Suppressor macrophage treated with lipopolysaccharide for 4 hours (primary cell): Measurements from ENCODE around the gene PKIG.
"Not testable (repeated sequence)": the region's sequence is repeated elsewhere in the genome, so short reads cannot be mapped to it uniquely, and the experiment has no call there.

Source experiments
- DNase-seq: peaks from one replicate; pipeline ENCODE4 v3.0.0-alpha.2; 2020

Gene PKIG

GRCh38 chr20:44643596-44644229, 61.3 kb downstream of the PKIG start:
- DNase-seq: peak; percentile 95

GRCh38 chr20:44644230-44644617, 61.8 kb downstream of the PKIG start:
- DNase-seq: no peak

DNA sequence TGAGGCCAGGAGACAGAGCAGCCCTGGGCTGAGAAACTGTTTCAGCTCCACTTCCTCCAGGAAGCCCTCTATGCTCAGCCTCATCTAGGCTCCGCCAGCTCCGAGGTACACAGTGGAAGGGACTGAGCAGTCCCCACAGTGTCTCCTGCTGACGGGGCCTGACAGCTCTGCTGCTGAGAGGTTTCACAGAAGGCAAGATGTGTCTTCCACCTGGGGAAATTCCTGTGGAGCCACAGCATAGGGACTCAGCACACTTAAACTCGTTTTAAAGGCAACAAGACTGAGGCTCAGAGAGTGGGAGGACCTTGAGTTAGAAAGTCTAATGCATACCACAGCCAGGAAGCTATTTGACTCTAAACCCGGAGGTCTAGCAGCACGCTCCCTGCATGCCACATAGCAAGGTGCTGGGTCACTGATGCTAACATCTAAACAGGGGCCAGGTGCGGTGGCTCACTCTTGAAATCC, 62.3 kb downstream of the PKIG start:
- DNase-seq: peak; percentile 14

DNA sequence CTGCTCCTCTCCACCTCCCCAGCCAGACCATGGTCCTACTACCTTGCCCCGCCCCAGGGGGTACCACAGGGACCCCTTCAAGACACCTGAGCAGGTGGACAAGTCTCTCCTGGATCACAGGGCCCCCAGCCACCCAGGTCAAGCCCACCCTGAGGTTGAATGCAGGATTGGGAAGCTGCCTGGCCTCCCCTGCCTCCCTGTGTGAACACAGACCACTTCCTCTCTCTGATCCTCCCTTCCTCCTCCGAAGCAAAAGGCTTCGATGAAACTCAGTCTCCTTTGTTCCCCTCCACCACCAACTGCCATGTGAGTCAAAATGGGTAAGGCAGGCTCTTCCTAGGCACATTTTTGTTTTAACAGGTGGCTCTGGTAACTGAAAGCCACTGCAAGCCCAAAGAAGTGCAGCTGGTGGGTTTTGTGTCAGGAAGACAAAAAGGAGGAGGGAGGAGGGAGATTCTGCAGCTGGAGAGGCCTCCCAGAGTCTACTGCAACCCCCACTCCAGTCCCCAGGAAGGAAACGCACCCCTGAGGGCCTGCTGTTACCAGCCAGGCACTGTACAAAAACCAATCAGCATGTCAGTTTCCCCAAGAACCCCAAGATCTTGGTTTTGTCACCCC, 63.8 kb downstream of the PKIG start:
- DNase-seq: peak; percentile 71

GRCh38 chr20:44646641-44647274, 64.4 kb downstream of the PKIG start:
- DNase-seq: peak; percentile 92

- DNase-seq: no peak
These were observed 65.7 kb downstream of the PKIG start for GRCh38 chr20:44648068-44648467.

DNA sequence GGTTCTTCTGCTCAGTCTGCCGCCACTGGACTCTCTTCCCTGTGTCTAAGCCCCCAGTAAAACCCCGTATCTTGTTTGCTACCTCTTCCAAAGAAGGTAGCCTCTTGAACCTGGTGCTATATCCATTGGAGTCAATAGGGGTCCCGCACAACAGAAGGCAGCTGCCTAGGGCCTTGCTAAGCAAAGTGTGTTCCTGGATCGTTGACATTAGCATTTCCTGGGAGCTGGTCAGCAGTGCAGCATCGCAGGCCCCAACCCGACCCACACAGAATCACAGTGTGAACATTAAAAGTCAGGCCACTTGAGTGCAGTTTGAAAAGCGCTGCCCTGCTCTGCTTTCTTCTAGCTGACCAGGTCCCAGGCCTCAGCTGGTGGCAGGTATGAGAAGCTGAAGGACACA, 66.2 kb downstream of the PKIG start:
- no peak for DNase-seq

DNA sequence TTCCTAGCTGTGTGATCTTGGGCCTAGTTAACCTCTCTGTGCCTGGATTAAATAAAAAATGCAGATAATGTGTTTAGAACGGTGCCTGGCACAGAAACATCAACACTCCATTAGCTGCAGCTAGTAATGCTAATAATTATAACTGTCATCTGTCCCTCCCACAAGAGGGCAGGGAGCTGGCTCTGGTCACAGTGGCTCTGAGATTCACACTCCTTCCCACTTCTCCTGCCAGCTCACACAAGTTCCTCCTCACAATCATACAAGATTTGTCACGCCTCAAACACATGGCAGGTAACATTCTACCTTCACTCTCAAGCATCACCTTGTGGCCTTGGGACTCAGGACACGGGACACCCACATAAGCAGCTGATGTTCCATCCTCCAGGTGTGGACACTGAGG, 66.7 kb downstream of the PKIG start:
- peak; percentile 33 for DNase-seq

GRCh38 chr20:44649976-44650375, 67.6 kb downstream of the PKIG start:
- no peak for DNase-seq

DNA sequence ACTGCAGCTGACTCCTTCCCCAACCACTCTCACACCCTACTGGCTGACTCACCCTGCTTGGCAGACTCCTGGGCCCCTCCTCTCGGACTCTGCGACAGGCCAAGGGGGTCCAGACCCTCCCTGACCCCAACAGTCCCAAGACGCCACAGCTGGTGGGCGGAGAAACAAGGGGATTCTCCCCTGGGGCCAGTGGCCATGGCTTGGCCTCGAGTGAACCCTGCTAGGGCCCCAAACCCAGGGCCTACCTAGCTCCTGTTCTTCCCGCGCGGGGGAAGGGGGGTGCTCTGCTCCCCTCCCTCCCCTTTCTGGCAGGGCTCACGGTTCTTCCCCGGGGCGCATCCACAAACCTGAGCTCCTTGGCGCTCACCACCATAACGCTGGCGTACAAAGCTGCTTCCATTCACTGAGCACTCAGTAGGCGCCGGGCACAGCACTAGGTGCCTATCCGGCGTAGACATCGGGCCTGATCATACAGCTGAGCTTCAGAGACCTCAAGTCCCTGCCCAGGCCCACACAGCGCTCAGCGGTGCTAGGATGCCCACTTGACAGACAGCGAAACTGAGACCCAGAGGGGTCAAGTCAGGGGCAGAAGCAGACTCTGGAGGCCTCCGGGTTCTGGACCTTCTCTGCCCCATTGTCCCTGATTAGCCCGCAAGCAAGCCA, 68.5 kb downstream of the PKIG start:
- DNase-seq: peak; percentile 28

- DNase-seq: no peak
These were observed 69.0 kb downstream of the PKIG start for GRCh38 chr20:44651434-44651683.

DNA sequence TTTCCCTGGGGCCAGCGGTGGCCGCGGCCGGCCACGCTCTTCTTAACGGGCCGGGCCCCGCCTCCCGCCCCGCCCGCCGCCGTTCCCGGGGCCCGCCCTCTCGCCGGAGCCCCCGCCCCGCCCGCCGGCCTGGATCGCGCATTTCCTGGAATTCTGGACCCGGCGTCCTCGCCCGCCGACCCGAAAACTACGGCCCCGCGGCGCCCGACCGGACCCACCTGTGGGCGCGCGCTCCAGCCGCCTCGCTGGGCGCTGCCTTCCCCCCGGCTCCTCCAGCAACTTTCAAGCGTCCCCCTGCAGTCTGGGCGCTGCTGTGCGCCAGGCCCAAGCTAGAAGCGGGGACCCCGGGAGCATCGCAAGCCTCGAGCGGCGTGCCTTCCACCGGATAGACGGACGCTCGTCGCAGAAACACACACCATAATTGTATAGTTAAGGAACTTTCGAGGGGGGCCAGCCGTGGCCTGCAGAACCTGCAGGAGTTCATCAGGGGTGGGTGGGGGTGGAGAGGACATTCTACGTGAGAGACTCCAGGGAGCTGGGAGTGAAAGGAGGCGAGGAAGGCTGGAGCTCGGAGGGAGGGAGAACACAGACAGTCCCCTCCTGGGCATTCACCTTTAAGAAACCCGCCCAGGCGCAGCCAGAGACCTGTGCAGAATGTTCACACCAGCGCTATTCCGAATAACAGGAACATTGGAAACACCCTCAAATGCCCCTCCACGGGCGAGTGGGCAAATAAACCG, 69.5 kb downstream of the PKIG start, which contains the start of gene ADA:
ADA (minus strand) TSS at position 16 of the 740 bp plus-strand sequence. CDS start 92 bp downstream, outside the sequence.
- peak; percentile 81 for DNase-seq

DNA sequence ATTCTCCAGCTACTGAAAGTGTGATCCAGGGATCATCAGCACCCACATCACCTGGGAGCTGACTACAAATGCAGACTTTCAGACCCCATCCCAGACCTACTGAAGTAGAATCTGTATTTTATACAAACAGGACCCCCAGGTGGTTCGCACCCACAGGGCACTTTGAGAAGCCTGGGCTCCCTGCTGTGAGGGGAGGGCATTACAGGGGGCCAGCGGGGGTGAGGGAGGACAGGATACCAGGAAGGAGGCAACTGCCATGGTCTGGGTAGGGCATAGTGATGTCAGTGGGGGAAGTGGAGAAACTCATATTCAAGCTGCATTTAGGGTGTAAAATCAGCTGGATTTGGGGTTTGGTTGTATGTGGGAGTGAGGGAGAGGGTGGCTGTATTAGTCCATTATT, 71.2 kb downstream of the PKIG start:
- no peak for DNase-seq

- not testable (repeated sequence) for DNase-seq
These were observed 71.8 kb downstream of the PKIG start for GRCh38 chr20:44654210-44654609.

- no peak for DNase-seq
These were observed 74.1 kb downstream of the PKIG start for GRCh38 chr20:44656448-44656847.

- no peak for DNase-seq
These were observed 75.5 kb downstream of the PKIG start for GRCh38 chr20:44657875-44658274.

- no peak for DNase-seq
These were observed 76.4 kb downstream of the PKIG start for GRCh38 chr20:44658810-44659209.

GRCh38 chr20:44659931-44660330, 77.6 kb downstream of the PKIG start:
- no peak for DNase-seq

GRCh38 chr20:44660581-44660980, 78.2 kb downstream of the PKIG start:
- peak; percentile 94 for DNase-seq

DNA sequence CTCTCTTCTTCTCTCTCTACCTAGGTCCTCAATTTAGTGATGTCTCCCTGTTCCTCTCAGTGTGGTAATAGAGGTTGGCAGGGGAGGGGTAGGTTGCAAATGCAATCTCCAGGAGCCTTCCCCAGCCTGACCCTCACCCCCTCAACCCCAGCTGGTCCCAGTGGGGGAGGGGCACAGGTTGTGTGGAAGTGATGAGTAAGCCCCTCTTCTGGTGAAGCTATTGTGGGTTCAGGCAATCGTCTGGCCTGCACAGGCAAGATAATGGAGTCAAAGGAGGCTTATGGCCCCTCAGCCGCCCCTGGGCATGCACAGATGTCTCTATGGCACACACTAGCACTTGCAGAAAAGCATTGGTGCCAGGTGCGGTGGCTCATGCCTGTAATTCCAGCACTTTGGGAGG, 79.9 kb downstream of the PKIG start:
- no peak for DNase-seq

DNA sequence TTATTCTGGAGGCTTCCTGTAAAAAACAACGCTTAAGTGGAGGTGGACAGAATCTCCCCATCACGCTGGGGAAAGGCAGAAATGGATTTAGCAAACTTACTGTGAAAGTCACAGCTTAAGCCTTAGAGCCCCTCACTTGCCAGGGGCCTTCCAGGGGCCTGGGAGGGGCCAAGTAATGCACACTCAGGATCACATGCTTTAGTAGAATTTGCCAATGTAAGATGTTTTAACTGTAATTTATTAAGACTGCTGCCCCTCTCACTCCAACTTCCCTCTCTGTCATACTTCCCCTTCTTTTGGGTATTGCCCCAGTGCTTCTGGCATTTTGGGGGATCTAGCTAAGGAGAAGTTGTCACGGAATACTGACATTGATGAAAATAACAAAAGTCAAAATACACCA, 81.8 kb downstream of the PKIG start:
- DNase-seq: peak; percentile 91

DNA sequence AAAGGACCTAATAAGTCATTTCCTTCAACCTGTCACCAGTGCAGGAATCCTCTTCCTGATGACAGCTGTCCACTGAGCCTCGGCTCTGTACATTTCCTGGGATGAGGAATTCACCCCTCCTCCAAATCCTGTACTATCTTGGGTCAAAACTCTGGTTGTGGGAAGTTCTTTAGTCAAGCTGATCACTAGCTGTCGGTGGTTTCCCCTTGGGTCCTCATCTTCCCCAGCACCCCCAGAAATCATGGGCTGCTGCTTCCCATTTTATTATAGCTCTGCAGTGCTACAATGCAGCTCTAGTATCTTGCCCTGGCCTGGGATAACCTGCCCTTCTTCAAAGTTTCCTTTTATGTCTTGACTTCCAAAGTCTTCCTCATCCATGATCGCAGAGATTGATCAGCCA, 83.7 kb downstream of the PKIG start:
- peak; percentile 24 for DNase-seq
